COR-L47 (cell line): Measurements from ENCODE around the gene IQSEC1.

ENCODE experiments used
- DNase-seq: peaks from one replicate; lab custom pipeline; 2025; lab: John Stamatoyannopoulos, UW

IQSEC1 gene

GRCh38 chr3:12907296-12907695, 165.9 kb downstream of the IQSEC1 start:
- DNase-seq, result no peak

- DNase-seq, result no peak
Measured at GRCh38 chr3:12906916-12907290, 166.3 kb downstream of the IQSEC1 start.

GRCh38 chr3:12906141-12906915, 166.9 kb downstream of the IQSEC1 start:
- DNase-seq, result no peak

- no peak for DNase-seq
Measured at GRCh38 chr3:12905316-12906071, 167.7 kb downstream of the IQSEC1 start.

- no peak for DNase-seq
Measured at GRCh38 chr3:12904951-12905315, 168.3 kb downstream of the IQSEC1 start.

GRCh38 chr3:12903881-12904280, 169.3 kb downstream of the IQSEC1 start:
- DNase-seq, result no peak

- no peak for DNase-seq
Measured at GRCh38 chr3:12903000-12903800, 170.0 kb downstream of the IQSEC1 start.

- DNase-seq, result no peak
Measured at GRCh38 chr3:12902181-12902999, 170.8 kb downstream of the IQSEC1 start.

- no peak for DNase-seq
Measured at GRCh38 chr3:12901623-12902045, 171.6 kb downstream of the IQSEC1 start.

GRCh38 chr3:12900885-12901411, 172.3 kb downstream of the IQSEC1 start:
- no peak for DNase-seq

- DNase-seq, result no peak
Measured at GRCh38 chr3:12898965-12899755, 174.1 kb downstream of the IQSEC1 start.

GRCh38 chr3:12898290-12898964, 174.8 kb downstream of the IQSEC1 start:
- DNase-seq, result no peak

- peak; percentile 23 for DNase-seq
Measured at GRCh38 chr3:12897381-12898289, 175.6 kb downstream of the IQSEC1 start.

GRCh38 chr3:12896063-12896985, 176.9 kb downstream of the IQSEC1 start:
- DNase-seq, result no peak

GRCh38 chr3:12895391-12896062, 177.7 kb downstream of the IQSEC1 start:
- DNase-seq, result no peak

- no peak for DNase-seq
Measured at GRCh38 chr3:12894629-12895028, 178.6 kb downstream of the IQSEC1 start.

- DNase-seq, result no peak
Measured at GRCh38 chr3:12893852-12894251, 179.4 kb downstream of the IQSEC1 start.
